HPDE6-E6E7 (cell line): Measurements from ENCODE around the gene MTFP1.
"Not testable (repeated sequence)": the region's sequence is repeated elsewhere in the genome, so short reads cannot be mapped to it uniquely, and the experiment has no call there.

Source experiments
- DNase-seq: peaks from one replicate; pipeline ENCODE4 v3.0.0; 2011; ENCODE audit warnings: missing footprints; ENCODE audit errors: extremely low spot score

The MTFP1 gene

GRCh38 chr22:30455075-30455840 lies 29.7 kb downstream of the MTFP1 start:
- no peak for DNase-seq

- no peak for DNase-seq
Observed at GRCh38 chr22:30457981-30458380, 32.4 kb downstream of the MTFP1 start.

DNA sequence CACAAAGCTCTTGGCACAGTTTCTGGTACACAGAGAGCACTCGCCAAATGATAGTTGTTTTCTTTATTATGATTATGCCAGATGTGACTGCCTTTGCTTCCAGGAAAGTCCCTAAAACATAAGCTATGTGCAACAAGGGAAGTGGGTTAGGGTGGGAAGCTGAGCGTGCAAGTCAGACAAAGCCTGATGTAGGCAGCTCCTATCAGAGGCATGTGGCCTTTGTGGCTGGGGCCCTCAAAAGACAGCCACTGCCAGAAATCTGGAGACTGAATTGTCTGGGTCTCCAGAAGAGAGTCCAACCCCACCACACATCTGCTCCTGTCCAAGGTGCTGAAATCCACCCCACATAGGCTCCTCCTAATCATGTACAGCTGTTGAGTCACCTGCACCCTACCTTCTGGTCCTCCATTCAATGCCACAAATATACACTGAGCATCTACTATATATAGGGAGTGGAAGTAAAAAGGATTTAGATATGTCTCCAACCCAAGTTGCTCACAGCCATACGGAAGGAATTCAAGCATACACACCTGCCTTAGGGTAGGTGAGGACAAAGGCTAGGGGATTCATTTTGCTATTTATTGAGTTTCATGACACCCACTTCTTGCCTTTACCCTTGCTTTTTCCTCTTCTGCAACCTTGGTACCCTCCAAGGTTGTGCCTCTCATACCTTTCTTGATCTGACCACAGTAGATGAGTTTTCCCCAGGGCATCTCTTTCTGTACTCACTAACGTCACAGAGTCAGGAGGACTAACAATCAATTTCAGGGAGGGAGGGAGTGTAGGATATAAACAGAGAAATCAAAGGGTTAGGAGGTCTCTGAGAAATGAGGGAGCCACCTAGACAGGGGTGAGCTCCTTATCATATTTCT lies 33.8 kb downstream of the MTFP1 start:
- no peak for DNase-seq

DNA sequence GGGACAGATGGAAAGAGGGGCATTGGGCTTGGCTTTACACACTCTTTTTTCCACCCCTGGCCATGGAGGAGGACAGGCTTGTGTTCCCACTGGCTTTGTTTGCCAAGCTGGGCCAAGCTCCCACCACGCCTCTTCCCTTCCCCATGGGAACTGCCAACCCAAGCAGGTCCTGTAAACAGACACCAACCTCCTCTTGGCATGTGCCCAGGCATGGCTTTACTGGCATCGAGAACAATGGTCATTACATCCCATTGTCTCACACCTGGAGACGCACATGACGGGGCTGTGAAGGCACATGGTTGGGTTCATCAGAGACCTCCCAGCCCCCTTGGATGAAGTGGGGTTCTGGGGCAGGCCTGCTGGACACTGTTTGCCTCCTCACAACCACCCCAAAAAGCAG lies 34.6 kb downstream of the MTFP1 start:
- no peak for DNase-seq

GRCh38 chr22:30460555-30460954 lies 35.0 kb downstream of the MTFP1 start:
- not testable (repeated sequence) for DNase-seq

- DNase-seq, result no peak
Observed at GRCh38 chr22:30469165-30469564, 43.6 kb downstream of the MTFP1 start.

- no peak for DNase-seq
Observed at GRCh38 chr22:30470655-30471054, 45.1 kb downstream of the MTFP1 start.

DNA sequence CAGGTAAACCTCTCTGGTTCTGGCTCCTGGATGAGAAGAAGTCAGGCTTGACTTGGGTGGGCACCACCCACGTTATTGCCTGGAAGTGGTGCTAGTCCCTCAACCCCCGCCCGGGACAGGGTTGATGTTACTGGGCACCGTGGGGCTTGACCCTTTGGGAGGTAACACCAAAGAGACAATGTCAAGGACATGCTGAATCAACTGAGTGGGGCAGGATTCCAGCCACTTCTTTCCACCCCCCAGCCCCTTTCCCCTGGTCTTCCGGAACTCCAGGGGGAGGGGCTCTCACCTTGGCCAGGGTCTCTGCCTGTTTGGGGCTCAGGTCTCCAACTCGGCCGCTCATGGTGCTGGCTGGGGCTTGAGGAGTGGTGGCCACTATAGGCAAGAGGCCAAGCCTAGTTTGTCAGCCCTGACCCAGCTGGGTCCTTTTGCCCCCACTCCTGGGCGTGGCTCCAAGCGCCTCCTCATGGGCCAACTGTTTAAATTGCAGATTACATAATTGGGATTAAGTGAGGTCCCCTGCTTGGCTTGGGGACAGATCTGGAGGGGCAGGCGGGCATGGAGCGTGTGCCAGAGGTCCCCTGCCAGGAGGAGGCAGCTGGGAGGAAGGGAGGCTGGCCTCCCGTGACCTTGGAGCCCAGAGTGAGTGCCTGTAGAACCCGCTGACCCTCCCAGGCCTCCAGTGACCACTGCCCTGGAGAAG lies 46.2 kb downstream of the MTFP1 start, which contains the start of gene SEC14L3:
Gene SEC14L3, minus strand, starts transcription at position 402 of the 703 bp plus-strand sequence. Its CDS starts 59 bp downstream, at position 343.
- DNase-seq, result no peak

DNA sequence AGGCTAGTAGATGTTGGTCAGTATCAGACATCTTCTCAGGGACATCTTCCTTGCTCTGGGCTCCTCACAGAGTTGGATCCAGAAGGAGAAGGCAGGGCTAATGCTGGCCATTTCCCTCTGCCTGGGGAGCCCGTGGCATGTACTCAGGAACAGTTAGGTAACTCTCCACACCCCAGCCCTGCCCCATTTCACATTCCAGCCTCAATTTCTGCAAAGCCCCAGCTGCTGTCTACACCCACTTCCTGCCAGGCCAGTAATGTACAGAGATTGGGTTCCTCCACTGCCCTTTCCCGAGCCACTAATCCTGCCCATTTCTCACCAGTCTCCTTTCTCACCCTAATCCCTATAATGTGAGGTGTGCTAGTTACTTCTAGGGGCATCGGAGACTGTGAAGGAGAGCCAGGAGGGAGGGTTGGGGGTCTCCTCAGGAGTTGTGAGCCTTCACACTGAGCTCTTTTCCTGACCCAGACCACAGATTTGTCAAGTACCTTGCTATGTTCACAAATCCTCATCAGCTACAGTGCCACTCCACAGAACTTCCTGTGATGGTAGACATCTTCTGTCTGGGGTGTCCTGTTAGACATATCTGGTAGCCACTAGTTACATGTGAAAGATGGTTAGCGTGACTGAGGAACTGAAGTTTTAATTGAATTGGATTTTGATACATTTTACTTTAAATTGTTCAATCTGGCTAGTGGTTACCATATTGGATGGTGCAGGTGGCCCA lies 47.6 kb downstream of the MTFP1 start:
- DNase-seq, result no peak

GRCh38 chr22:30474121-30474520 lies 48.6 kb downstream of the MTFP1 start:
- no peak for DNase-seq

DNA sequence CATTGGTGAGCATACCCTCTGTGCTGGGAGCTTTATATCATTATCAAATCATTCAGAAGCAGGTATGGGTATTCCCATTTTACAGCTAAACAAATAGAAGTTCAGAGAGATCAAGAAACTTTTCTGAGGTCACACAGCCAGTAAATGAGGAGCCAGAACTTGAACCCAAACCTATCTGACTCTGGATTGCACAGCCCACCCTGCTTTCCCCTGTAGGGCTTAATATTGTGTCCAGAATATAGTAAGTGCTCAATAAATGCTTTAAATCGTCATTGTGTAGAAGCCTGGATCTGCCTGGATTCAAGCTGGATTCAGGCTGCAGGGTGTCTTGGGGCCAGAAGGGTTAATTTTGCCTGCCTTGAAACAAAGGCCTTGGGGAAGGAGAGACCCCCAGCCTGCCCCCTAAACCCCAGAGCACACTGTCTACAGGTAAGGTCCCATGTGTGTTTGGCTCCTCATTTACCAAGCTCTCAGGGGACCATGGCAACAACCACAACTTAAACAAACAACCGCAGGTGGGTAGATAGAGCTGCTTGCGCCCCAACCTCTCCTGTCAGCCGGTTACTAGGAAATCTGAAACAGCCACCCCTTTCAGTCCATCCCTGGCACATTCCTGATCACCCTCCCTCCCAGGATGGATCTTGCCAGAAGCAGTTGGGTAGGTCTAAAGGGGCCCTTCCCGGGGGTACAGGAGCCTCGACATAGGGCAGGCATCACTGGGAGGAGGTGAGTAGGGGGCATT lies 49.3 kb downstream of the MTFP1 start:
- no peak for DNase-seq
